Mammary epithelial cell (primary cell): Measurements from ENCODE around the gene ADCY7.

Source experiments
- EZH2 ChIP-seq: IDR thresholded peaks from 2 replicates; pipeline ENCODE4 v1.6.1; 2012; ENCODE audit warnings: low read length, inconsistent platforms, borderline replicate concordance
- TF ChIP-seq, protein P1 (sequence below), 2 donors: IDR thresholded peaks in 1 of 2; conservative IDR thresholded peaks in 1 of 2; 2 replicates each; pipeline ENCODE4 v1.5.1; 2011 to 2012; ENCODE audit warnings: inconsistent platforms in 2 of 2, low read length in 2 of 2, mild to moderate bottlenecking in 2 of 2, control low read depth in 1 of 2, low read depth in 1 of 2; ENCODE audit not compliant: insufficient read depth in 1 of 2; ENCODE audit errors: extremely low read depth in 1 of 2

DNA sequence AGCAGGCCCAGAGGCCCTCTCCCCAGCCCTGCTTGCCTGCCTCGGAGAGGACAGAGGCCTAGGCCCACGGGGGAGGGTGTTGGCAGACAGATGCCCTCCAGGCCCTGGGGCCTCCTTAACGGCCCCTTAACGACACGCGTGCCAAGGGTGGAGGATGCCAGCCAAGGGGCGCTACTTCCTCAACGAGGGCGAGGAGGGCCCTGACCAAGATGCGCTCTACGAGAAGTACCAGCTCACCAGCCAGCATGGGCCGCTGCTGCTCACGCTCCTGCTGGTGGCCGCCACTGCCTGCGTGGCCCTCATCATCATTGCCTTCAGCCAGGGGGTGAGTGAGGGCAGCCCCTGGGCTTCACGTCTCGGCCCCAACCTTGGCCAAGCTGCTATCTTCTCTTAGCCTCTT is 21.7 kb downstream of the ADCY7 start:
- TF ChIP-seq, protein P1, sequence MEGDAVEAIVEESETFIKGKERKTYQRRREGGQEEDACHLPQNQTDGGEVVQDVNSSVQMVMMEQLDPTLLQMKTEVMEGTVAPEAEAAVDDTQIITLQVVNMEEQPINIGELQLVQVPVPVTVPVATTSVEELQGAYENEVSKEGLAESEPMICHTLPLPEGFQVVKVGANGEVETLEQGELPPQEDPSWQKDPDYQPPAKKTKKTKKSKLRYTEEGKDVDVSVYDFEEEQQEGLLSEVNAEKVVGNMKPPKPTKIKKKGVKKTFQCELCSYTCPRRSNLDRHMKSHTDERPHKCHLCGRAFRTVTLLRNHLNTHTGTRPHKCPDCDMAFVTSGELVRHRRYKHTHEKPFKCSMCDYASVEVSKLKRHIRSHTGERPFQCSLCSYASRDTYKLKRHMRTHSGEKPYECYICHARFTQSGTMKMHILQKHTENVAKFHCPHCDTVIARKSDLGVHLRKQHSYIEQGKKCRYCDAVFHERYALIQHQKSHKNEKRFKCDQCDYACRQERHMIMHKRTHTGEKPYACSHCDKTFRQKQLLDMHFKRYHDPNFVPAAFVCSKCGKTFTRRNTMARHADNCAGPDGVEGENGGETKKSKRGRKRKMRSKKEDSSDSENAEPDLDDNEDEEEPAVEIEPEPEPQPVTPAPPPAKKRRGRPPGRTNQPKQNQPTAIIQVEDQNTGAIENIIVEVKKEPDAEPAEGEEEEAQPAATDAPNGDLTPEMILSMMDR (conservative IDR thresholded peaks at IDR 0.05 in 1 of 2, IDR thresholded peaks at IDR 0.05 in 1 of 2; ENCODE audit: extremely low read depth in 1 of 2, insufficient read depth in 1 of 2, low read depth in 1 of 2, low read length in 2 of 2): no peak
- TF ChIP-seq EZH2: no peak
